ENCODE measurements around the gene FOXC2.

- peak; percentile 89 to 93 for TF ChIP-seq CTCF (conservative IDR thresholded peaks at IDR 0.05 in 1 of 2, IDR thresholded peaks at IDR 0.05 in 1 of 2; ENCODE audit: low read depth in 1 of 2, low read length in 2 of 2)
- no peak for TF ChIP-seq EZH2 (IDR thresholded peaks at IDR 0.05; ENCODE audit: low read length, missing control alignments)
Observed at GRCh38 chr16:86519649-86520316, 46.8 kb upstream of the FOXC2 start.
